Natural killer cell (primary cell): ENCODE data around the gene TIMM23. TPM values are rescaled to one million over a fixed set of nuclear protein-coding genes. Genes with fewer than 3 reads are reported as not detected.

Experiments used
- ATAC-seq, 3 donors: fragments of 150-1000 bp in 2 of 3; fragments of 200-7000 bp in 1 of 3; cut with Tn5 transposase; 1 replicate in 1 of 3; 2 replicates in 2 of 3; pipeline ENCODE4 v1.10.0; 2021; ENCODE audit warnings: mild to moderate bottlenecking in 2 of 3, moderate library complexity in 2 of 3
- DNase-seq, 2 donors: peaks; one replicate each; pipeline versions ENCODE4 v3.0.0 to v3.0.0-alpha.2; 2013 to 2021; ENCODE audit warnings: mixed read lengths in 1 of 2
- H3K27ac ChIP-seq: one replicate; pipeline ENCODE4 v1.5.1; 2013; ENCODE audit warnings: mild to moderate bottlenecking, low read length
- H3K27me3 ChIP-seq: one replicate; pipeline ENCODE4 v1.6.1; 2013; ENCODE audit warnings: low read length; ENCODE audit not compliant: control insufficient read depth, insufficient read depth
- H3K36me3 ChIP-seq: one replicate; pipeline ENCODE4 v1.6.1; 2013; ENCODE audit warnings: low read length; ENCODE audit not compliant: control insufficient read depth, insufficient read depth
- H3K4me1 ChIP-seq: one replicate; pipeline ENCODE4 v1.6.1; 2013; ENCODE audit warnings: low read length; ENCODE audit not compliant: control insufficient read depth, insufficient read depth
- H3K4me3 ChIP-seq: one replicate; pipeline ENCODE4 v1.5.1; 2013; ENCODE audit warnings: low read length
- H3K9me3 ChIP-seq: one replicate; pipeline ENCODE4 v1.6.1; 2013; ENCODE audit warnings: low read length; ENCODE audit not compliant: control insufficient read depth, insufficient read depth
- H3K27ac Mint-ChIP-seq, 2 donors: one replicate each; pipeline ENCODE4 v1.8.0; 2022; ENCODE audit warnings: mild to moderate bottlenecking in 2 of 2, mixed read lengths in 2 of 2, moderate library complexity in 1 of 2
- H3K27me3 Mint-ChIP-seq, 2 donors: one replicate each; pipeline ENCODE4 v1.8.0; 2022; ENCODE audit warnings: low read depth in 2 of 2, mixed read lengths in 2 of 2
- H3K36me3 Mint-ChIP-seq: one replicate; pipeline ENCODE4 v1.8.0; 2022; ENCODE audit warnings: mixed read lengths
- H3K4me1 Mint-ChIP-seq, 2 donors: one replicate each; pipeline ENCODE4 v1.8.0; 2022; ENCODE audit warnings: mixed read lengths in 2 of 2
- H3K4me3 Mint-ChIP-seq: one replicate; pipeline ENCODE4 v1.8.0; 2022; ENCODE audit warnings: mild to moderate bottlenecking, moderate library complexity, mixed read lengths
- H3K9me3 Mint-ChIP-seq, 2 donors: one replicate each; pipeline ENCODE4 v1.8.0; 2022; ENCODE audit warnings: mixed read lengths in 2 of 2
- WGBS: methylation state at CpG from one replicate; pipeline ENCODE4 v1.1.7; 2013; ENCODE audit warnings: missing lambda C conversion rate; ENCODE audit not compliant: insufficient coverage; 5-methylcytosine and 5-hydroxymethylcytosine counted together
- intact Hi-C: fragments of 100-400 bp; cut with micrococcal nuclease; formaldehyde crosslinking; loops from one replicate; pipeline ENCODE4 v1.14.2; 2022
- total RNA-seq, 4 donors: library from RNA; stranded (reverse); fragments of 120-200 nt in 1 of 4; gene quantifications; one replicate each; pipeline versions ENCODE4 v1.2.3 to v1.2.4, GENCODE V29; 2013 to 2022
- TF ChIP-seq, protein P1 (sequence below): fragments of 200-600 bp; IDR thresholded peaks from one replicate; pipeline ENCODE4 v1.8.0; 2022; ENCODE audit warnings: antibody characterized with exemption

TIMM23 gene
- total RNA-seq, 3 donors from 2014 or later (not counting 1 experiment from before 2014, with no cell fraction given): 26.9 to 31.5 (median 27.3) TPM

DNA sequence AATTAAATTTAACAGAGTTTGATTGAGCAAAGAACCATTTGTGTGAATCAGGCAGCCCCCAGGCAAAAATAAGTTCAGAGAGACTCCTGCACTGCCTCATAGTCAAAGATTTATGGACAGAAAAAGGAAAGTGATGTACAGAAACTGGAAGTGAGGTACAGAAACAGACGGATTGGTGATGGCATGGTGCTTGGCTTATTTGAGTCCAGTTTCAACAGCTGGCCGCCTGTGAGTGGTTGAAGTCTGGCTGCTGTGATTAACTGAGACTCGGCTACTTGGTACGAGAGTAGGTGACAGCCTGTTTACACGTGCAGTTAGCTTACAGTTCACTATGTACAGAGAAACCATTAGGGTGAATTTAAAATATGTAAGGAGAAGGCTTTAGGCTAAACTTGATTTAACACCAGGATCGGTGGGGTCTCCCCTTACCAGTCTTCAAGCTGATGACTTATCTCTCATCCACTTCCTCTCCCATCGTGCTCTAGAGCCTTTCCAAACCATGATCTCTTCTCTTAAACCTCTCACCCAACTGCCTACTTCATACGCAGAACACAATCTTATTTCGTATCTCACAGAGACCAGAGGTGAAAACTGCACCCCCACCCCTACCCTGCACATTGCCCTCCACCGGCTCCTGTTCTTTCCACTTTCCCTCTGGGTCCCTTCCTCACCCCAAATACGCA lies 78.8 kb downstream of the TIMM23 start:
- H3K27ac ChIP-seq: no peak overlapping the region
- no peak overlapping the region for H3K27ac Mint-ChIP-seq
- TF ChIP-seq, protein P1, sequence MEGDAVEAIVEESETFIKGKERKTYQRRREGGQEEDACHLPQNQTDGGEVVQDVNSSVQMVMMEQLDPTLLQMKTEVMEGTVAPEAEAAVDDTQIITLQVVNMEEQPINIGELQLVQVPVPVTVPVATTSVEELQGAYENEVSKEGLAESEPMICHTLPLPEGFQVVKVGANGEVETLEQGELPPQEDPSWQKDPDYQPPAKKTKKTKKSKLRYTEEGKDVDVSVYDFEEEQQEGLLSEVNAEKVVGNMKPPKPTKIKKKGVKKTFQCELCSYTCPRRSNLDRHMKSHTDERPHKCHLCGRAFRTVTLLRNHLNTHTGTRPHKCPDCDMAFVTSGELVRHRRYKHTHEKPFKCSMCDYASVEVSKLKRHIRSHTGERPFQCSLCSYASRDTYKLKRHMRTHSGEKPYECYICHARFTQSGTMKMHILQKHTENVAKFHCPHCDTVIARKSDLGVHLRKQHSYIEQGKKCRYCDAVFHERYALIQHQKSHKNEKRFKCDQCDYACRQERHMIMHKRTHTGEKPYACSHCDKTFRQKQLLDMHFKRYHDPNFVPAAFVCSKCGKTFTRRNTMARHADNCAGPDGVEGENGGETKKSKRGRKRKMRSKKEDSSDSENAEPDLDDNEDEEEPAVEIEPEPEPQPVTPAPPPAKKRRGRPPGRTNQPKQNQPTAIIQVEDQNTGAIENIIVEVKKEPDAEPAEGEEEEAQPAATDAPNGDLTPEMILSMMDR: no peak
- ATAC-seq (no peak), DNase-seq (no peak)
- no peak overlapping the region for H3K4me3 ChIP-seq
- no peaks in the 10 kb centered on the region for H3K9me3 Mint-ChIP-seq
- H3K36me3 ChIP-seq: no peaks in the 10 kb centered on the region
- H3K9me3 ChIP-seq: no peaks in the 10 kb centered on the region
- intact Hi-C loops: no loop called here
- peaks cover 9% of the 10 kb centered on the region in 2 donors for H3K27me3 Mint-ChIP-seq
- 56% methylated on average over 11 of the region's 11 CpGs for WGBS
- H3K27me3 ChIP-seq: no peaks in the 10 kb centered on the region
- no peak overlapping the region for H3K4me3 Mint-ChIP-seq
- H3K4me1 Mint-ChIP-seq: peaks cover 0 to 13% of the 10 kb centered on the region in 2 donors
- no peaks in the 10 kb centered on the region for H3K4me1 ChIP-seq
- no peaks in the 10 kb centered on the region for H3K36me3 Mint-ChIP-seq

DNA sequence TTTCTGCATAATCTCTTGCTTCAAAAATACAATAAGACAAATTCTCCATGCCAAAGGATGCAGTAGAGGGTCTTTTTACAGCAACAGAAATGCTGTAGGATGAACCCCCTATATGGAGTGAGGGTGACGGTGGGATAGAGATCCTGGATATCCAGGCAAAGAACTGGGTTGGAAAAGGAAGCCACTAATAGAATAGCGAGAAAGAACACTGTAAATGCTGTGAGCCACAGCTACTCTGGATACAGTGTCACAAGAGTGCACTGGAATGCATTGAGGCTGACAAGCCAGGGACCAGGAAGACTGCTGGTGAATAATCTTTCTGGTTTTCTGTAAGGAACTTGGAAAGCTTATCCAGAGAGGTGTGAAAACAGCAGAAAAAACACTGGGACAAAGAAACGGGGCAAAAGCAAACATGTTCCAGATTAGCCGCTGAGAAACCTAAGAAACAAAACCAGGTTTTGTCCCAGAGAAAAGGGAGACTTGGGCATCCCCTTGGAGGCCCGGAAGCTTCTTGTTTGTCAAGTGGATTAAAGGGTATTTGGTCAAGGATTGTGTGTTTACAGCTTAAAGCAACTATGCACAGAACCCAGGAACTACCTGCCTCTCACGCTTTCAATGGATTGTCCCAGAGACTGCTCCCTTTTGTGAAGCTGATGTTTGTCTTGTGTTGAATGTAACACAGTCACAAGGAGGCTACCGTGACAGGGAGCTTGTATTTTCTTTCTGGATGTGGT lies 79.9 kb downstream of the TIMM23 start:
- 93% methylated on average over 6 of the region's 7 CpGs for WGBS
- ATAC-seq (no peak), DNase-seq (no peak)
- Histone ChIP-seq H3K9me3 (peaks cover 4% of the 10 kb centered on the region), H3K36me3 (no peaks in the 10 kb centered on the region), H3K4me3 (no peak overlapping the region), H3K27me3 (no peaks in the 10 kb centered on the region), H3K4me1 (no peaks in the 10 kb centered on the region), H3K27ac (no peak overlapping the region)
- no peak overlapping the region for H3K27ac Mint-ChIP-seq
- peaks cover 0 to 3% of the 10 kb centered on the region in 2 donors for H3K9me3 Mint-ChIP-seq
- TF ChIP-seq, protein P1: no peak
- H3K4me1 Mint-ChIP-seq: peaks cover 0 to 13% of the 10 kb centered on the region in 2 donors
- intact Hi-C loops: no loop called here
- H3K27me3 Mint-ChIP-seq: peaks cover 8 to 13% of the 10 kb centered on the region in 2 donors
- no peak overlapping the region for H3K4me3 Mint-ChIP-seq
- peaks cover 7% of the 10 kb centered on the region for H3K36me3 Mint-ChIP-seq

DNA sequence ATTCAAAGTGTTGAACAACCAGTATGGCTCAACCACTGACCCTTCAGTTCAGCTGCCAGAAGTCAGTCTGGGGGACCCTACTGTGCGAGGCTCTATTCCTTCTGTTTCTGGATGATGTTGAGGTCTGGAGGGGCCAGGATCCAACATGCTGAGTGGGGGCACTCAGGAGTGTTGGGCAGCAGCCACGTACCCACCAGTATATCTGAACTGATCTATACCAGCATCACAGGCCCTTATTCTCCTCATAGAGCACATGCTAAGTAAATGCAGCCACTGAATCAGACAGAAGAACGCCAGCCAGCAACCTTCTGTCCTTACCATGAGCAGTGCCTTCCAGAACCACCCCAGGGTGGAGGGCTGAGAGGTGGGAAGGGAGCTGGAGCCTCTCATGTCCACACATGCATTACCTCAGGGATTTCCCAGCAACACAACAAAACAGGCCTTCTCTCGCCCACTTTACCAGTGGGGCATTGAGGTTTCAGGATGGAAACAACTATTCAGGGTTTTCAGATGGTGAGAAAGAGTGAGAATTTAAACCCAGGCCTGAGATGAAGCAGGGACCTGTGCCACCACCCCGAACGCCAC lies 80.6 kb downstream of the TIMM23 start:
- DNase-seq: no peak
- TF ChIP-seq, protein P1: no peak
- intact Hi-C loops: no loop called here

More for the DNA sequence above, 80.6 kb downstream of the TIMM23 start:
- no peaks in the 10 kb centered on the region for H3K4me1 ChIP-seq
- H3K27me3 ChIP-seq: no peaks in the 10 kb centered on the region
- Mint-ChIP-seq H3K4me1 (peaks cover 0 to 13% of the 10 kb centered on the region in 2 donors), H3K27me3 (peaks cover 5 to 16% of the 10 kb centered on the region in 2 donors), H3K4me3 (no peak overlapping the region), H3K9me3 (peaks cover 3% of the 10 kb centered on the region in 2 donors), H3K27ac (no peak overlapping the region), H3K36me3 (peaks cover 12% of the 10 kb centered on the region)
- H3K27ac ChIP-seq: no peak overlapping the region
- H3K9me3 ChIP-seq: peaks cover 4% of the 10 kb centered on the region
- no peaks in the 10 kb centered on the region for H3K36me3 ChIP-seq
- ATAC-seq: no peak
- H3K4me3 ChIP-seq: no peak overlapping the region
- WGBS: 85% methylated on average over 6 of the region's 6 CpGs

Other genes with a start within 250 kb of the TIMM23 start
- gene WASHC2C, start 245.2 kb upstream of the TIMM23 start, total RNA-seq: 10 to 100 TPM; 57.4 to 63.1 (median 57.8) TPM
- gene AGAP4, start 125.0 kb upstream of the TIMM23 start, total RNA-seq: 10 to 100 TPM; 16.9 to 43.7 (median 31.3) TPM
- 100 to 1,000 TPM in 2 of 3 donors, 10 to 100 TPM in 1; 88.4 to 104 (median 103) TPM for gene NCOA4, start 58.1 kb downstream of the TIMM23 start, total RNA-seq
- not detected for gene MSMB, start 73.8 kb downstream of the TIMM23 start, total RNA-seq